Measurements from ENCODE around the gene ROR2. TPM values are rescaled to one million over a fixed set of nuclear protein-coding genes. Genes with fewer than 3 reads are reported as not detected.

ROR2 gene
- total RNA-seq, 1 experiment from 2014 or later, result 0.84 TPM

DNA sequence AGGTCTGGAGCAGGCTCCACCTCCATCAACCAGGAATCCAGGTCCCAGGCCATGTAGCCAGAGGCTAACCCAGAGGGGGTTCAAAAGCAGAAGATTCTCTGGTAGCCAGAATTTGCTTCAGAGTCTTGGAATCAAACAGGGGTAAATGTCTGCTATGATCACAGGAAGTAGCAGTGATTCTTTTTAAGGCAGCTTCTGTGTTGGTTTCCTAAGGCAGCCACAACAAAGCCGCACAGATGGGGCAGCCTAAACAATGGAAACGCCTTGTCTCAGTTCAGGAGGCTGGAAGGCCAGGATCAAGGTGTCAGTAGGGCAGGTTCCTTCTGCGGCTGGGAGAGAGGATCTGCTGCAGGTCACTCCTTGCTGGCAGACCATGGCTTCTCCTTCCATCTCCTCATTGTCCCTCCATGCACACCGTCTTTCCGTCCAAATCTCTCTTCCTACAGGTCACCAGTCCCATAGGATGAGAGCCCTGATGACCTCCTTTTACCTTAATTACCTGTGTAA lies 167.3 kb downstream of the ROR2 start:
- CTCF ChIA-PET, result interaction anchor here (0.6 to 1.0 kb wide), 3 partner anchors 8 to 471 kb away, joined by 3 to 4 read pairs (median 3); no protein-coding TSS in a partner anchor
- Mint-ChIP-seq H3K4me1 (ENCODE audit: insufficient read depth, unreplicated experiment) (peaks cover 4% of the 10 kb centered on the region), H3K27me3 (ENCODE audit: insufficient read depth, unreplicated experiment) (no peaks in the 10 kb centered on the region), H3K36me3 (ENCODE audit: insufficient read depth, unreplicated experiment) (no peaks in the 10 kb centered on the region), H3K27ac (ENCODE audit: low read depth, unreplicated experiment) (no peak overlapping the region), H3K4me3 (ENCODE audit: unreplicated experiment) (no peak overlapping the region), H3K9me3 (ENCODE audit: unreplicated experiment) (no peaks in the 10 kb centered on the region)
- no TSS peak for BruUV-seq (replicated peaks)
- POLR2A ChIA-PET, result no interaction called here
- TF ChIP-seq, protein P1, sequence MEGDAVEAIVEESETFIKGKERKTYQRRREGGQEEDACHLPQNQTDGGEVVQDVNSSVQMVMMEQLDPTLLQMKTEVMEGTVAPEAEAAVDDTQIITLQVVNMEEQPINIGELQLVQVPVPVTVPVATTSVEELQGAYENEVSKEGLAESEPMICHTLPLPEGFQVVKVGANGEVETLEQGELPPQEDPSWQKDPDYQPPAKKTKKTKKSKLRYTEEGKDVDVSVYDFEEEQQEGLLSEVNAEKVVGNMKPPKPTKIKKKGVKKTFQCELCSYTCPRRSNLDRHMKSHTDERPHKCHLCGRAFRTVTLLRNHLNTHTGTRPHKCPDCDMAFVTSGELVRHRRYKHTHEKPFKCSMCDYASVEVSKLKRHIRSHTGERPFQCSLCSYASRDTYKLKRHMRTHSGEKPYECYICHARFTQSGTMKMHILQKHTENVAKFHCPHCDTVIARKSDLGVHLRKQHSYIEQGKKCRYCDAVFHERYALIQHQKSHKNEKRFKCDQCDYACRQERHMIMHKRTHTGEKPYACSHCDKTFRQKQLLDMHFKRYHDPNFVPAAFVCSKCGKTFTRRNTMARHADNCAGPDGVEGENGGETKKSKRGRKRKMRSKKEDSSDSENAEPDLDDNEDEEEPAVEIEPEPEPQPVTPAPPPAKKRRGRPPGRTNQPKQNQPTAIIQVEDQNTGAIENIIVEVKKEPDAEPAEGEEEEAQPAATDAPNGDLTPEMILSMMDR (IDR thresholded peaks at IDR 0.05; ENCODE audit: unreplicated experiment), result no peak
- no peak for DNase-seq (ENCODE audit: unreplicated experiment)
- intact Hi-C loops (cut with micrococcal nuclease), result no loop called here

DNA sequence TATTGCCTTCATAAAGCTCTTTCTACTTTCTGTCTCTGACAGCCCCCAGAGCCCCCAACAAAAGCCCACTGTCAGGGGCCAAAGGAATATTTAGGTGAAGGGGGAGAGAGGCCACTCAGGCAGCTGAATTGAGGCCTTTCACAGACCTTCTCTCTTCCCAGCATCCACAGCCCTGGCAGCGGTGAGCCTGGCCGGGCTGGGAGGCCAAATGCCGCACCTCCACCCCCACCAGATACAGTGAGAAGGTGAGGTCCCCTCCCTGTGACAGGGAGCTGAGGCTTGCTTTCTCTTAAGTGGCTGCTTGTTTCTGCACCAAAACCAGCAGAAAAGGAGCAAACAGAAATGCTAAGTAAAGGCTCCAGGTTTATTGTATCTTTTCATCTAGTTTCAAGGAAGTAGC lies 168.1 kb downstream of the ROR2 start:
- Mint-ChIP-seq H3K4me1 (ENCODE audit: insufficient read depth, unreplicated experiment) (peaks cover 12% of the 10 kb centered on the region), H3K4me3 (ENCODE audit: unreplicated experiment) (no peak overlapping the region), H3K27me3 (ENCODE audit: insufficient read depth, unreplicated experiment) (no peaks in the 10 kb centered on the region), H3K27ac (ENCODE audit: low read depth, unreplicated experiment) (no peak overlapping the region), H3K9me3 (ENCODE audit: unreplicated experiment) (no peaks in the 10 kb centered on the region), H3K36me3 (ENCODE audit: insufficient read depth, unreplicated experiment) (no peaks in the 10 kb centered on the region)
- BruUV-seq (replicated peaks), result no TSS peak
- intact Hi-C loops (cut with micrococcal nuclease), result no loop called here
- POLR2A ChIA-PET, result interaction anchor here (0.9 kb wide), 1 partner anchor 56 kb away, joined by 4 read pairs; no protein-coding TSS in a partner anchor
- no peak for DNase-seq (ENCODE audit: unreplicated experiment)
- CTCF ChIA-PET, result interaction anchor here (0.9 to 1.0 kb wide), 2 partner anchors 9 to 10 kb away, joined by 3 to 4 read pairs; no protein-coding TSS in a partner anchor
- TF ChIP-seq, protein P1 (IDR thresholded peaks at IDR 0.05; ENCODE audit: unreplicated experiment), result no peak

- Mint-ChIP-seq H3K27me3 (ENCODE audit: insufficient read depth, unreplicated experiment) (no peaks in the 10 kb centered on the region), H3K4me3 (ENCODE audit: unreplicated experiment) (no peak overlapping the region), H3K27ac (ENCODE audit: low read depth, unreplicated experiment) (no peak overlapping the region), H3K36me3 (ENCODE audit: insufficient read depth, unreplicated experiment) (no peaks in the 10 kb centered on the region), H3K4me1 (ENCODE audit: insufficient read depth, unreplicated experiment) (peaks cover 20% of the 10 kb centered on the region), H3K9me3 (ENCODE audit: unreplicated experiment) (no peaks in the 10 kb centered on the region)
- no peak for DNase-seq (ENCODE audit: unreplicated experiment)
- intact Hi-C loops (cut with micrococcal nuclease), result no loop called here
- POLR2A ChIA-PET, result interaction anchor here (0.9 kb wide), 1 partner anchor 57 kb away, joined by 4 read pairs; no protein-coding TSS in a partner anchor
- CTCF ChIA-PET, result interaction anchor here (0.7 kb wide), 1 partner anchor 21 kb away, joined by 3 read pairs; no protein-coding TSS in a partner anchor
- BruUV-seq (replicated peaks), result no TSS peak
- TF ChIP-seq, protein P1 (IDR thresholded peaks at IDR 0.05; ENCODE audit: unreplicated experiment), result no peak
Measured at GRCh38 chr9:91781116-91781515, 168.9 kb downstream of the ROR2 start.

GRCh38 chr9:91778031-91778430 lies 172.0 kb downstream of the ROR2 start:
- no TSS peak for BruUV-seq (replicated peaks)
- Mint-ChIP-seq H3K4me3 (ENCODE audit: unreplicated experiment) (no peak overlapping the region), H3K27ac (ENCODE audit: low read depth, unreplicated experiment) (peak overlapping the region; percentile 7), H3K36me3 (ENCODE audit: insufficient read depth, unreplicated experiment) (no peaks in the 10 kb centered on the region), H3K4me1 (ENCODE audit: insufficient read depth, unreplicated experiment) (peaks cover 36% of the 10 kb centered on the region), H3K27me3 (ENCODE audit: insufficient read depth, unreplicated experiment) (no peaks in the 10 kb centered on the region), H3K9me3 (ENCODE audit: unreplicated experiment) (no peaks in the 10 kb centered on the region)
- no peak for DNase-seq (ENCODE audit: unreplicated experiment)
- TF ChIP-seq, protein P1 (IDR thresholded peaks at IDR 0.05; ENCODE audit: unreplicated experiment), result no peak
- intact Hi-C loops (cut with micrococcal nuclease), result loop anchor here (5.0 to 10.0 kb wide), 2 partner anchors 247 to 339 kb away; partner anchors contain the start of gene SPTLC1
- ChIA-PET POLR2A (interaction anchor here (1.0 kb wide), 1 partner anchor 315 kb away, joined by 3 read pairs; no protein-coding TSS in a partner anchor), CTCF (interaction anchor here (0.6 kb wide), 1 partner anchor 863 kb away, joined by 3 read pairs; no protein-coding TSS in a partner anchor)
